ENCODE measurements around the gene ANKRD33. TPM values are rescaled to one million over a fixed set of nuclear protein-coding genes. Genes with fewer than 3 reads are reported as not detected.

Gene ANKRD33
- total and polyA plus RNA-seq, 2 experiments from 2014 or later = 0.27 to 1.7 TPM

DNA sequence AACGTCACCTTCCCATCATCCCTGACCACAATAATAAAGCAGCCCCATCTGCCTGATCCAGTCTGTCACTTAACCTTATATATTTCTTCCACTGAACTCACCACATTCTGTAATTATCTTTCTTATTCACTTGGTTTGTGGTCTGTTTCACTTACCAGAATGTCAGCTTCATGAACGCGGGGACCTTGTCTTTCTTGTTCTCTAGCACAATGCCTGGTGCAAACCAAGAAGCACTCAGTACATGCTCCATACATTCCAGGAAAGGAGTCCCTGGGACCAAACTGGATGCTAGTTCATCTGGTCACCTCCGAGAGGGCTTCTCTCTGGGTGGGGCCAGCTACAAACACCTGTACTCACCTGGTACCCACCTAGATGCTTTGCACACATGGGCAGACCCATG is 17.4 kb upstream of the ANKRD33 start:
- H3K79me2 ChIP-seq (replicated peaks; ENCODE audit: insufficient read depth) = no peaks in the 10 kb centered on the region
- H3K9me2 ChIP-seq (ENCODE audit: insufficient read depth) = no peaks in the 10 kb centered on the region
- H4K20me1 ChIP-seq (replicated peaks; ENCODE audit: insufficient read depth) = no peaks in the 10 kb centered on the region
- peak overlapping the region; percentile 96; the same call in 1 of the 2 replicates for H3K4me2 ChIP-seq
- H3K27ac ChIP-seq (ENCODE audit: low read depth) = no peak overlapping the region
- no peak for DNase-seq (ENCODE audit: low spot score)
- Mint-ChIP-seq H3K4me3 (peak overlapping the region; percentile 65; the same call in 2 of the 3 replicates), H3K9me3 (no peaks in the 10 kb centered on the region), H3K4me1 (peaks cover 55% of the 10 kb centered on the region), H3K36me3 (ENCODE audit: low read depth) (no peaks in the 10 kb centered on the region), H3K27me3 (ENCODE audit: insufficient read depth, low read depth, poor library complexity) (peaks cover 28% of the 10 kb centered on the region), H3K27ac (no peak overlapping the region)
- no peaks in the 10 kb centered on the region for H3K36me3 ChIP-seq (ENCODE audit: insufficient read depth)
- peak overlapping the region; percentile 92; the same call in 1 of the 2 replicates for H3K4me3 ChIP-seq
- H3K4me1 ChIP-seq (ENCODE audit: insufficient read depth) = peaks cover 46% of the 10 kb centered on the region
- peak overlapping the region; percentile 94 for H2AFZ ChIP-seq
- peaks cover 43% of the 10 kb centered on the region for H3K27me3 ChIP-seq (ENCODE audit: insufficient read depth)
- no peak for TF ChIP-seq EZH2 (IDR thresholded peaks at IDR 0.05; ENCODE audit: low read depth, unreplicated experiment)
- TF ChIP-seq ZNF114 (CRISPR knock-in tag; IDR thresholded peaks at IDR 0.05) = no peak
- TF ChIP-seq CREB1 (CRISPR knock-in tag; IDR thresholded peaks at IDR 0.05; ENCODE audit: low read depth) = no peak
- no peak for TF ChIP-seq ZNF331 (CRISPR knock-in tag; IDR thresholded peaks at IDR 0.05; ENCODE audit: low read depth)
- no peak for TF ChIP-seq ETS1 (IDR thresholded peaks at IDR 0.05)
- TF ChIP-seq NANOG (IDR thresholded peaks at IDR 0.05; ENCODE audit: borderline replicate concordance) = no peak
- TF ChIP-seq, protein P1, sequence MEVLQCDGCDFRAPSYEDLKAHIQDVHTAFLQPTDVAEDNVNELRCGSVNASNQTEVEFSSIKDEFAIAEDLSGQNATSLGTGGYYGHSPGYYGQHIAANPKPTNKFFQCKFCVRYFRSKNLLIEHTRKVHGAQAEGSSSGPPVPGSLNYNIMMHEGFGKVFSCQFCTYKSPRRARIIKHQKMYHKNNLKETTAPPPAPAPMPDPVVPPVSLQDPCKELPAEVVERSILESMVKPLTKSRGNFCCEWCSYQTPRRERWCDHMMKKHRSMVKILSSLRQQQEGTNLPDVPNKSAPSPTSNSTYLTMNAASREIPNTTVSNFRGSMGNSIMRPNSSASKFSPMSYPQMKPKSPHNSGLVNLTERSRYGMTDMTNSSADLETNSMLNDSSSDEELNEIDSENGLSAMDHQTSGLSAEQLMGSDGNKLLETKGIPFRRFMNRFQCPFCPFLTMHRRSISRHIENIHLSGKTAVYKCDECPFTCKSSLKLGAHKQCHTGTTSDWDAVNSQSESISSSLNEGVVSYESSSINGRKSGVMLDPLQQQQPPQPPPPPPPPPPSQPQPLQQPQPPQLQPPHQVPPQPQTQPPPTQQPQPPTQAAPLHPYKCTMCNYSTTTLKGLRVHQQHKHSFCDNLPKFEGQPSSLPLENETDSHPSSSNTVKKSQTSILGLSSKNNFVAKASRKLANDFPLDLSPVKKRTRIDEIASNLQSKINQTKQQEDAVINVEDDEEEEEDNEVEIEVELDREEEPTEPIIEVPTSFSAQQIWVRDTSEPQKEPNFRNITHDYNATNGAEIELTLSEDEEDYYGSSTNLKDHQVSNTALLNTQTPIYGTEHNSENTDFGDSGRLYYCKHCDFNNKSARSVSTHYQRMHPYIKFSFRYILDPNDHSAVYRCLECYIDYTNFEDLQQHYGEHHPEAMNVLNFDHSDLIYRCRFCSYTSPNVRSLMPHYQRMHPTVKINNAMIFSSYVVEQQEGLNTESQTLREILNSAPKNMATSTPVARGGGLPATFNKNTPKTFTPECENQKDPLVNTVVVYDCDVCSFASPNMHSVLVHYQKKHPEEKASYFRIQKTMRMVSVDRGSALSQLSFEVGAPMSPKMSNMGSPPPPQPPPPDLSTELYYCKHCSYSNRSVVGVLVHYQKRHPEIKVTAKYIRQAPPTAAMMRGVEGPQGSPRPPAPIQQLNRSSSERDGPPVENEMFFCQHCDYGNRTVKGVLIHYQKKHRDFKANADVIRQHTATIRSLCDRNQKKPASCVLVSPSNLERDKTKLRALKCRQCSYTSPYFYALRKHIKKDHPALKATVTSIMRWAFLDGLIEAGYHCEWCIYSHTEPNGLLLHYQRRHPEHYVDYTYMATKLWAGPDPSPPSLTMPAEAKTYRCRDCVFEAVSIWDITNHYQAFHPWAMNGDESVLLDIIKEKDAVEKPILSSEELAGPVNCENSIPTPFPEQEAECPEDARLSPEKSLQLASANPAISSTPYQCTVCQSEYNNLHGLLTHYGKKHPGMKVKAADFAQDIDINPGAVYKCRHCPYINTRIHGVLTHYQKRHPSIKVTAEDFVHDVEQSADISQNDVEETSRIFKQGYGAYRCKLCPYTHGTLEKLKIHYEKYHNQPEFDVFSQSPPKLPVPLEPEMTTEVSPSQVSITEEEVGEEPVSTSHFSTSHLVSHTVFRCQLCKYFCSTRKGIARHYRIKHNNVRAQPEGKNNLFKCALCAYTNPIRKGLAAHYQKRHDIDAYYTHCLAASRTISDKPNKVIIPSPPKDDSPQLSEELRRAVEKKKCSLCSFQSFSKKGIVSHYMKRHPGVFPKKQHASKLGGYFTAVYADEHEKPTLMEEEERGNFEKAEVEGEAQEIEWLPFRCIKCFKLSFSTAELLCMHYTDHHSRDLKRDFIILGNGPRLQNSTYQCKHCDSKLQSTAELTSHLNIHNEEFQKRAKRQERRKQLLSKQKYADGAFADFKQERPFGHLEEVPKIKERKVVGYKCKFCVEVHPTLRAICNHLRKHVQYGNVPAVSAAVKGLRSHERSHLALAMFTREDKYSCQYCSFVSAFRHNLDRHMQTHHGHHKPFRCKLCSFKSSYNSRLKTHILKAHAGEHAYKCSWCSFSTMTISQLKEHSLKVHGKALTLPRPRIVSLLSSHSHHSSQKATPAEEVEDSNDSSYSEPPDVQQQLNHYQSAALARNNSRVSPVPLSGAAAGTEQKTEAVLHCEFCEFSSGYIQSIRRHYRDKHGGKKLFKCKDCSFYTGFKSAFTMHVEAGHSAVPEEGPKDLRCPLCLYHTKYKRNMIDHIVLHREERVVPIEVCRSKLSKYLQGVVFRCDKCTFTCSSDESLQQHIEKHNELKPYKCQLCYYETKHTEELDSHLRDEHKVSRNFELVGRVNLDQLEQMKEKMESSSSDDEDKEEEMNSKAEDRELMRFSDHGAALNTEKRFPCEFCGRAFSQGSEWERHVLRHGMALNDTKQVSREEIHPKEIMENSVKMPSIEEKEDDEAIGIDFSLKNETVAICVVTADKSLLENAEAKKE (CRISPR knock-in tag; IDR thresholded peaks at IDR 0.05) = no peak
- TF ChIP-seq STAT1 (IDR thresholded peaks at IDR 0.05; ENCODE audit: unreplicated experiment) = no peak
- no peak for TF ChIP-seq EZH2phosphoT487 (IDR thresholded peaks at IDR 0.05; ENCODE audit: unreplicated experiment)
- TF ChIP-seq REST (IDR thresholded peaks at IDR 0.05; ENCODE audit: unreplicated experiment) = no peak
- no peak for TF ChIP-seq CTCF (conservative IDR thresholded peaks at IDR 0.05; ENCODE audit: low read depth in 2 of 2)
- no peak for TF ChIP-seq POLR2AphosphoS5 (IDR thresholded peaks at IDR 0.05; ENCODE audit: low read depth)
- TF ChIP-seq JUNB (IDR thresholded peaks at IDR 0.05; ENCODE audit: unreplicated experiment) = no peak
- peaks cover 17% of the 10 kb centered on the region; the same call in 1 of the 2 replicates for H3F3A ChIP-seq (replicated peaks; ENCODE audit: low read depth)
- no peak for ATAC-seq
